ENCODE results near the gene C1orf21.

Gene C1orf21

GRCh38 chr1:184509105-184509504, 122.3 kb downstream of the C1orf21 start:
- no peaks in the 10 kb centered on the region for H3K27me3 ChIP-seq (ENCODE audit: control insufficient read depth, insufficient read depth, low read length)
- no peaks in the 10 kb centered on the region for H3K9me3 ChIP-seq (replicated peaks; ENCODE audit: low read length)
- H3K4me1 ChIP-seq (ENCODE audit: control insufficient read depth, insufficient read depth, low read length) = peaks cover 12% of the 10 kb centered on the region
- no peaks in the 10 kb centered on the region for H3K36me3 ChIP-seq (ENCODE audit: insufficient read depth, low read length)
- no peak overlapping the region for H3K4me2 ChIP-seq (ENCODE audit: low read length)
- H3K4me3 ChIP-seq (ENCODE audit: low read length) = no peak overlapping the region
- H3K9ac ChIP-seq (ENCODE audit: low read depth, low read length) = no peak overlapping the region

- no peak overlapping the region for H3K4me2 ChIP-seq (ENCODE audit: low read length)
- no peaks in the 10 kb centered on the region for H3K9me3 ChIP-seq (replicated peaks; ENCODE audit: low read length)
- peaks cover 11% of the 10 kb centered on the region for H3K4me1 ChIP-seq (ENCODE audit: control insufficient read depth, insufficient read depth, low read length)
- H3K27me3 ChIP-seq (ENCODE audit: control insufficient read depth, insufficient read depth, low read length) = no peaks in the 10 kb centered on the region
- no peaks in the 10 kb centered on the region for H3K36me3 ChIP-seq (ENCODE audit: insufficient read depth, low read length)
- no peak overlapping the region for H3K4me3 ChIP-seq (ENCODE audit: low read length)
- H3K9ac ChIP-seq (ENCODE audit: low read depth, low read length) = no peak overlapping the region
Measured at GRCh38 chr1:184510110-184510509, 123.3 kb downstream of the C1orf21 start.

- H3K36me3 ChIP-seq (ENCODE audit: insufficient read depth, low read length) = no peaks in the 10 kb centered on the region
- no peaks in the 10 kb centered on the region for H3K9me3 ChIP-seq (replicated peaks; ENCODE audit: low read length)
- no peaks in the 10 kb centered on the region for H3K27me3 ChIP-seq (ENCODE audit: control insufficient read depth, insufficient read depth, low read length)
- H3K4me3 ChIP-seq (ENCODE audit: low read length) = no peak overlapping the region
- H3K4me1 ChIP-seq (ENCODE audit: control insufficient read depth, insufficient read depth, low read length) = peaks cover 7% of the 10 kb centered on the region
- no peak overlapping the region for H3K4me2 ChIP-seq (ENCODE audit: low read length)
- H3K9ac ChIP-seq (ENCODE audit: low read depth, low read length) = no peak overlapping the region
Measured at GRCh38 chr1:184512724-184513123, 125.9 kb downstream of the C1orf21 start.

GRCh38 chr1:184513421-184513820, 126.6 kb downstream of the C1orf21 start:
- Histone ChIP-seq H3K4me2 (ENCODE audit: low read length) (no peak overlapping the region), H3K36me3 (ENCODE audit: insufficient read depth, low read length) (no peaks in the 10 kb centered on the region), H3K27me3 (ENCODE audit: control insufficient read depth, insufficient read depth, low read length) (no peaks in the 10 kb centered on the region)

GRCh38 chr1:184513966-184514365, 127.1 kb downstream of the C1orf21 start:
- peaks cover 4% of the 10 kb centered on the region for H3K4me1 ChIP-seq (ENCODE audit: control insufficient read depth, insufficient read depth, low read length)
- H3K36me3 ChIP-seq (ENCODE audit: insufficient read depth, low read length) = no peaks in the 10 kb centered on the region
- H3K27me3 ChIP-seq (ENCODE audit: control insufficient read depth, insufficient read depth, low read length) = no peaks in the 10 kb centered on the region
- no peak overlapping the region for H3K4me2 ChIP-seq (ENCODE audit: low read length)
- no peak overlapping the region for H3K4me3 ChIP-seq (ENCODE audit: low read length)
- no peaks in the 10 kb centered on the region for H3K9me3 ChIP-seq (replicated peaks; ENCODE audit: low read length)
- H3K9ac ChIP-seq (ENCODE audit: low read depth, low read length) = no peak overlapping the region

More at GRCh38 chr1:184513421-184513820, 126.6 kb downstream of the C1orf21 start:
- H3K4me1 ChIP-seq (ENCODE audit: control insufficient read depth, insufficient read depth, low read length) = peaks cover 4% of the 10 kb centered on the region
- no peaks in the 10 kb centered on the region for H3K9me3 ChIP-seq (replicated peaks; ENCODE audit: low read length)
- H3K4me3 ChIP-seq (ENCODE audit: low read length) = no peak overlapping the region
- no peak overlapping the region for H3K9ac ChIP-seq (ENCODE audit: low read depth, low read length)

GRCh38 chr1:184514447-184514846, 127.6 kb downstream of the C1orf21 start:
- Histone ChIP-seq H3K9me3 (replicated peaks; ENCODE audit: low read length) (no peaks in the 10 kb centered on the region), H3K27me3 (ENCODE audit: control insufficient read depth, insufficient read depth, low read length) (no peaks in the 10 kb centered on the region), H3K36me3 (ENCODE audit: insufficient read depth, low read length) (no peaks in the 10 kb centered on the region), H3K4me3 (ENCODE audit: low read length) (no peak overlapping the region), H3K4me2 (ENCODE audit: low read length) (no peak overlapping the region), H3K9ac (ENCODE audit: low read depth, low read length) (no peak overlapping the region), H3K4me1 (ENCODE audit: control insufficient read depth, insufficient read depth, low read length) (peaks cover 4% of the 10 kb centered on the region)

- H3K9me3 ChIP-seq (replicated peaks; ENCODE audit: low read length) = no peaks in the 10 kb centered on the region
- H3K9ac ChIP-seq (ENCODE audit: low read depth, low read length) = no peak overlapping the region
- H3K4me3 ChIP-seq (ENCODE audit: low read length) = no peak overlapping the region
- H3K27me3 ChIP-seq (ENCODE audit: control insufficient read depth, insufficient read depth, low read length) = no peaks in the 10 kb centered on the region
- peaks cover 4% of the 10 kb centered on the region for H3K4me1 ChIP-seq (ENCODE audit: control insufficient read depth, insufficient read depth, low read length)
- no peaks in the 10 kb centered on the region for H3K36me3 ChIP-seq (ENCODE audit: insufficient read depth, low read length)
- no peak overlapping the region for H3K4me2 ChIP-seq (ENCODE audit: low read length)
Measured at GRCh38 chr1:184517130-184517529, 130.3 kb downstream of the C1orf21 start.

GRCh38 chr1:184518736-184519357, 132.0 kb downstream of the C1orf21 start:
- H3K4me3 ChIP-seq (ENCODE audit: low read length) = no peak overlapping the region
- no peaks in the 10 kb centered on the region for H3K9me3 ChIP-seq (replicated peaks; ENCODE audit: low read length)
- no peak overlapping the region for H3K4me2 ChIP-seq (ENCODE audit: low read length)
- no peak overlapping the region for H3K9ac ChIP-seq (ENCODE audit: low read depth, low read length)
- H3K27me3 ChIP-seq (ENCODE audit: control insufficient read depth, insufficient read depth, low read length) = no peaks in the 10 kb centered on the region
- H3K4me1 ChIP-seq (ENCODE audit: control insufficient read depth, insufficient read depth, low read length) = peaks cover 5% of the 10 kb centered on the region
- no peaks in the 10 kb centered on the region for H3K36me3 ChIP-seq (ENCODE audit: insufficient read depth, low read length)

GRCh38 chr1:184520336-184520735, 133.5 kb downstream of the C1orf21 start:
- H3K9me3 ChIP-seq (replicated peaks; ENCODE audit: low read length) = no peaks in the 10 kb centered on the region
- no peak overlapping the region for H3K4me3 ChIP-seq (ENCODE audit: low read length)
- H3K4me1 ChIP-seq (ENCODE audit: control insufficient read depth, insufficient read depth, low read length) = peaks cover 9% of the 10 kb centered on the region
- no peak overlapping the region for H3K9ac ChIP-seq (ENCODE audit: low read depth, low read length)
- H3K4me2 ChIP-seq (ENCODE audit: low read length) = no peak overlapping the region
- H3K27me3 ChIP-seq (ENCODE audit: control insufficient read depth, insufficient read depth, low read length) = no peaks in the 10 kb centered on the region
- no peaks in the 10 kb centered on the region for H3K36me3 ChIP-seq (ENCODE audit: insufficient read depth, low read length)

- Histone ChIP-seq H3K36me3 (ENCODE audit: insufficient read depth, low read length) (no peaks in the 10 kb centered on the region), H3K27me3 (ENCODE audit: control insufficient read depth, insufficient read depth, low read length) (no peaks in the 10 kb centered on the region), H3K9ac (ENCODE audit: low read depth, low read length) (no peak overlapping the region), H3K9me3 (replicated peaks; ENCODE audit: low read length) (no peaks in the 10 kb centered on the region), H3K4me1 (ENCODE audit: control insufficient read depth, insufficient read depth, low read length) (peaks cover 9% of the 10 kb centered on the region), H3K4me3 (ENCODE audit: low read length) (no peak overlapping the region), H3K4me2 (ENCODE audit: low read length) (no peak overlapping the region)
Measured at GRCh38 chr1:184524248-184524647, 137.4 kb downstream of the C1orf21 start.

GRCh38 chr1:184527402-184527801, 140.6 kb downstream of the C1orf21 start:
- H3K27me3 ChIP-seq (ENCODE audit: control insufficient read depth, insufficient read depth, low read length) = no peaks in the 10 kb centered on the region
- no peaks in the 10 kb centered on the region for H3K36me3 ChIP-seq (ENCODE audit: insufficient read depth, low read length)
- H3K9me3 ChIP-seq (replicated peaks; ENCODE audit: low read length) = no peaks in the 10 kb centered on the region
- no peak overlapping the region for H3K9ac ChIP-seq (ENCODE audit: low read depth, low read length)
- H3K4me1 ChIP-seq (ENCODE audit: control insufficient read depth, insufficient read depth, low read length) = peaks cover 9% of the 10 kb centered on the region
- no peak overlapping the region for H3K4me2 ChIP-seq (ENCODE audit: low read length)
- no peak overlapping the region for H3K4me3 ChIP-seq (ENCODE audit: low read length)

- no peak overlapping the region for H3K4me2 ChIP-seq (ENCODE audit: low read length)
- no peaks in the 10 kb centered on the region for H3K9me3 ChIP-seq (replicated peaks; ENCODE audit: low read length)
- H3K4me1 ChIP-seq (ENCODE audit: control insufficient read depth, insufficient read depth, low read length) = peaks cover 6% of the 10 kb centered on the region
- H3K4me3 ChIP-seq (ENCODE audit: low read length) = no peak overlapping the region
- no peaks in the 10 kb centered on the region for H3K27me3 ChIP-seq (ENCODE audit: control insufficient read depth, insufficient read depth, low read length)
- H3K9ac ChIP-seq (ENCODE audit: low read depth, low read length) = no peak overlapping the region
- no peaks in the 10 kb centered on the region for H3K36me3 ChIP-seq (ENCODE audit: insufficient read depth, low read length)
Measured at GRCh38 chr1:184530226-184530625, 143.4 kb downstream of the C1orf21 start.

Data from skeletal muscle satellite cell (primary cell).